T-helper 17 cell (primary cell): ENCODE data around the gene MGAT5. TPM values are rescaled to one million over a fixed set of nuclear protein-coding genes. Genes with fewer than 3 reads are reported as not detected.

Source experiments
- ATAC-seq: fragments of 150-1000 bp; cut with Tn5 transposase; 2 replicates; pipeline ENCODE4 v1.10.0; 2021; ENCODE audit warnings: mild to moderate bottlenecking, moderate library complexity
- DNase-seq, 3 donors: peaks; one replicate each; pipeline versions ENCODE4 v3.0.0 to v3.0.0-alpha.2; 2020 to 2021
- H3K9me3 ChIP-seq: one replicate; pipeline ENCODE4 v1.7.0; 2013; ENCODE audit warnings: low read length, mild to moderate bottlenecking; ENCODE audit not compliant: control insufficient read depth, poor library complexity, severe bottlenecking
- H3K27ac Mint-ChIP-seq: one replicate; pipeline ENCODE4 v1.8.0; 2022; ENCODE audit warnings: mild to moderate bottlenecking, moderate library complexity, mixed read lengths
- H3K27me3 Mint-ChIP-seq: one replicate; pipeline ENCODE4 v1.8.0; 2022; ENCODE audit warnings: mixed read lengths
- H3K36me3 Mint-ChIP-seq: one replicate; pipeline ENCODE4 v1.8.0; 2022; ENCODE audit warnings: low read depth, mixed read lengths
- H3K4me1 Mint-ChIP-seq: one replicate; pipeline ENCODE4 v1.8.0; 2022; ENCODE audit warnings: mild to moderate bottlenecking, mixed read lengths
- H3K4me3 Mint-ChIP-seq: one replicate; pipeline ENCODE4 v1.8.0; 2022; ENCODE audit warnings: mild to moderate bottlenecking, moderate library complexity, mixed read lengths
- total RNA-seq, 4 donors: library from RNA in 2 of 4; stranded (reverse) in 2 of 4; gene quantifications; one replicate each; pipeline ENCODE4 v1.2.3 and lab custom pipeline; 2022 to 2026

The MGAT5 gene
- total RNA-seq, 2 donors from 2014 or later: 120 to 127 TPM

GRCh38 chr2:134366359-134366758, 112.5 kb downstream of the MGAT5 start:
- Mint-ChIP-seq H3K4me1 (peaks cover 32% of the 10 kb centered on the region), H3K36me3 (peaks cover 6% of the 10 kb centered on the region)

DNA sequence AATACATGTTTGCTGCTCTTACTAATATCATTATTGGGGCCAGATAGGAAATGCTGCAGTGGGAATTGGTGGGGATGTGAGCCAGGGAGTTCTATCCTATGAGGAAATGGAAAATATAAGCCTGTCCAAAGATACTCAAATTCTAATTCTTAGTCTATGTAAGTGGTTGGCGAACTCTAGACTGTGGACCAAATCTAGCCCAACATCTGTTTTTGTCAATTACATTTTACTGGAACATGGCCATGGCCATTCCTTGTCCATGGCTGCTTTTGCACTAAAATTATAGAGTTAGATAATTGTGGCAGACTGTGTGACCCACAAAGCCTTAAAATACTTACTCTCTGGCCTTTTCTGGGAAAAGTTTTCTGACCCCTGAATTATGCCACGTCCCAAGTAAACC, 113.3 kb downstream of the MGAT5 start:
- Mint-ChIP-seq H3K36me3 (peaks cover 6% of the 10 kb centered on the region), H3K27ac (peak overlapping the region; percentile 87), H3K4me3 (no peak overlapping the region), H3K27me3 (no peaks in the 10 kb centered on the region), H3K4me1 (peaks cover 32% of the 10 kb centered on the region)
- DNase-seq (no peak), ATAC-seq (no peak)
- no peaks in the 10 kb centered on the region for H3K9me3 ChIP-seq

More at GRCh38 chr2:134366359-134366758, 112.5 kb downstream of the MGAT5 start:
- H3K27me3 Mint-ChIP-seq: no peaks in the 10 kb centered on the region
- DNase-seq (no peak), ATAC-seq (no peak)
- no peak overlapping the region for H3K4me3 Mint-ChIP-seq
- H3K27ac Mint-ChIP-seq: peak overlapping the region; percentile 87
- no peaks in the 10 kb centered on the region for H3K9me3 ChIP-seq

GRCh38 chr2:134368009-134368817, 114.3 kb downstream of the MGAT5 start:
- peak overlapping the region; percentile 87 for H3K27ac Mint-ChIP-seq
- no peak for DNase-seq
- H3K36me3 Mint-ChIP-seq: peaks cover 10% of the 10 kb centered on the region
- H3K4me1 Mint-ChIP-seq: peaks cover 38% of the 10 kb centered on the region
- peak; percentile 58 for ATAC-seq
- no peaks in the 10 kb centered on the region for H3K27me3 Mint-ChIP-seq
- H3K4me3 Mint-ChIP-seq: peak overlapping the region; percentile 52
- no peaks in the 10 kb centered on the region for H3K9me3 ChIP-seq

- ATAC-seq: no peak
- H3K36me3 Mint-ChIP-seq: peaks cover 11% of the 10 kb centered on the region
- H3K4me3 Mint-ChIP-seq: peak overlapping the region; percentile 7
- no peaks in the 10 kb centered on the region for H3K9me3 ChIP-seq
- H3K27ac Mint-ChIP-seq: peak overlapping the region; percentile 87
- no peaks in the 10 kb centered on the region for H3K27me3 Mint-ChIP-seq
- DNase-seq: no peak
- peaks cover 43% of the 10 kb centered on the region for H3K4me1 Mint-ChIP-seq
These were observed 115.5 kb downstream of the MGAT5 start for GRCh38 chr2:134369220-134369902.

DNA sequence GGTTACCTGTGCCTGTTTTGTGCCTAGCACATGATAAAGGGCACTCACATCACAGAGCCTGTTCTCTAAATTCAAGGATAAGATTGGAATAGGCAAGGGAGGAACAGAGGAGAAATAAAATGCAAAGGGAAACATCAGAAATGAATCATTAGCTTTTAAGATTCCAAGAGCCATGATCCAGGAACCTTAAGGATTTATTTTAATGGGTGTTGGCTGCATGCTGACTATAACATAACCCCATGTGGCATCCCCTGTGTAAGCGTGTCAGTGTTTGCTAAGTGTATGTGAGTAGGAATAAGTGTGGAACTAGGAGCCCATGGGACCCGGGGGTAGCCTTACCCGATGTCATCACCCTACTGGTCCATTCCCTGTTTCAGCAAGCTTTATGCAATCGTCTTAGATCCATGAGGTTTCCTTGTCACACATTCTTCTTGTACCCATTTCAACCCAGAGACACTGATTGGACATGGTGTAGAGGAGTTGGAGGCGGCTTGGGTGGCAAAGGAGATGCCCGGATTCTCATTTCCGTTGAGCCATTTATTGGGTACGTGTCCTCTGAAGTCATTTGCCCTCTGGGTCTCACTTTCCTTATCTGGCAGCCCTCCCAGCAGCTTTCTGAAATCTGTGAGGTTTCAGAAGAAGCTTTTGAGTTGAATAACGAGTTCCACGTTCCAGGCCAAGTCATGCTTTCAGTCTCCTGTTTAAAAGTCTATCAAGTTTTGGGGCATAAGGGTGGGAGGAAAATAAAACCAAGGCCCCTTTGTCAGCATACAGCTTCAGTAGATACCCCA, 117.0 kb downstream of the MGAT5 start:
- Mint-ChIP-seq H3K27ac (peak overlapping the region; percentile 64), H3K4me3 (no peak overlapping the region), H3K4me1 (peaks cover 37% of the 10 kb centered on the region), H3K36me3 (peaks cover 11% of the 10 kb centered on the region), H3K27me3 (no peaks in the 10 kb centered on the region)
- no peak for DNase-seq
- ATAC-seq: no peak
- no peaks in the 10 kb centered on the region for H3K9me3 ChIP-seq

DNA sequence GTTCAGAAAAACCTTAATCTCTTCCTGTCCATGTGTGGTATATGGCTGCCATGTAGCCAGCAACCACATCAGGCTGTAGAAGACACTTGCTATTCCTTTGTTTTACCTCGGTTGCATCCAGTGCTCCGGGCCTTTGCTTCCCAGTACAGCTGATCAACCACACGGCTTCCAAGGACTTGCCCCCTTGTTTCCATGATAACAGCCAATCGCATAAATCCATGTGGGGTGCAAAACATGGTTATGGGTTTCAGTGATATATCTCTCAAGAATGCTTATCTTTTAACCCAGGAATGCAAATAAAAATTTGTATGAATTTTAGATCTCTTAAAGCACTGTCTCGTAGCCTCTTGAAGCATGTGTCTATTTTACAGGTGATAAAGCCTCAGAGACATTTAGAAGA, 118.3 kb downstream of the MGAT5 start:
- DNase-seq (no peak), ATAC-seq (no peak)
- Mint-ChIP-seq H3K27ac (peak overlapping the region; percentile 39), H3K4me3 (no peak overlapping the region), H3K4me1 (peaks cover 33% of the 10 kb centered on the region), H3K36me3 (peaks cover 13% of the 10 kb centered on the region), H3K27me3 (no peaks in the 10 kb centered on the region)
- no peaks in the 10 kb centered on the region for H3K9me3 ChIP-seq

DNA sequence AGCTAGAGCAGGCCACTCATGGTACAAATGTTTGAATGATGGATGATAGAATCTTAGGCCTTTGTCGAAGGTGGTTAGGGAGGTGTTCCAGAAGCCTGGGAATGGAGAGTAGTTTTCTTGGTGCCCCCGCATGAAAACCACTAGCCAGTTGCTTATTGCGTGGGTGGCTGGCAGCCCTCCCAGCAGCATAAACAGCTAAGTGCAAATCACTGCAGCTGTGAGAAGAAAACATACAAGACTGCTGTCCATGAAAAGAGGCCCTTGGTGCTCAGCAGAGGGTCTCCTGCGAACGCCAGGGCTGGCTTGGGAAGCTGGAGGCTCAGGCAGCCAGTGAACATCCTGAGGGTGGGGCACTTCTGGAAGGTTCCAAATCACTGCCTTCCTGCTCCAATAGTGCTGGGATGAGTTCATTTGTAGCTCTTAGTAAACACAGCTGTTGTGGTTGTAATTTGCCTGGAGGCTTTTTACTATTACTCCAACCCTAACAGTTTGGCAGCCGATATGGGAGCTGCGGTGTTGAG, 118.8 kb downstream of the MGAT5 start:
- DNase-seq: no peak
- H3K27ac Mint-ChIP-seq: peak overlapping the region; percentile 53
- H3K36me3 Mint-ChIP-seq: peaks cover 13% of the 10 kb centered on the region
- ATAC-seq: no peak
- H3K4me3 Mint-ChIP-seq: no peak overlapping the region
- no peaks in the 10 kb centered on the region for H3K27me3 Mint-ChIP-seq
- peaks cover 34% of the 10 kb centered on the region for H3K4me1 Mint-ChIP-seq
- H3K9me3 ChIP-seq: no peaks in the 10 kb centered on the region

DNA sequence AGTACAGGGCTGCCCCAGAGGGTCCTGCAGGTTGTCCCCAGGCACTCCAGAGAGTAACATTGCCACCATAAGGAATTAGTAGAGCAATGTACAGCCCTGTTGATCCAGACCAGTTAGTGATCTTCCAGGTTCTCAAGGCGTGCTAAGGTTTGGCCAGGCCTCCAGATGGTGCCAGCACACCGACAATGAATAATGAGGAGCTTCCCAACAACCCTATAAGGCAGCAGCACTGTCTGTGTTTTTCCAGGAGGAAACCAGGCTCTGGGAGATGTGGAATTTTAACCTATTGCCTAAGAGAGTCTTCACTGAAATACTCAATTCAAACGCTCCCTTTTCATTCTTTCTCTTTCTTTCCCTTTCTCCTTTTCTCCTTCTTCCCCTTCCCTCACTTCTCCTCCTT, 122.1 kb downstream of the MGAT5 start:
- Mint-ChIP-seq H3K27ac (peak overlapping the region; percentile 88), H3K4me1 (peaks cover 34% of the 10 kb centered on the region), H3K27me3 (no peaks in the 10 kb centered on the region), H3K4me3 (no peak overlapping the region), H3K36me3 (peaks cover 13% of the 10 kb centered on the region)
- DNase-seq: no peak
- ATAC-seq: no peak
- H3K9me3 ChIP-seq: no peaks in the 10 kb centered on the region

- no peaks in the 10 kb centered on the region for H3K9me3 ChIP-seq
- no peaks in the 10 kb centered on the region for H3K27me3 Mint-ChIP-seq
- DNase-seq: no peak
- H3K27ac Mint-ChIP-seq: peak overlapping the region; percentile 88
- ATAC-seq: no peak
- H3K36me3 Mint-ChIP-seq: peaks cover 11% of the 10 kb centered on the region
- H3K4me3 Mint-ChIP-seq: no peak overlapping the region
- H3K4me1 Mint-ChIP-seq: peaks cover 33% of the 10 kb centered on the region
These were observed 123.9 kb downstream of the MGAT5 start for GRCh38 chr2:134377730-134378129.

DNA sequence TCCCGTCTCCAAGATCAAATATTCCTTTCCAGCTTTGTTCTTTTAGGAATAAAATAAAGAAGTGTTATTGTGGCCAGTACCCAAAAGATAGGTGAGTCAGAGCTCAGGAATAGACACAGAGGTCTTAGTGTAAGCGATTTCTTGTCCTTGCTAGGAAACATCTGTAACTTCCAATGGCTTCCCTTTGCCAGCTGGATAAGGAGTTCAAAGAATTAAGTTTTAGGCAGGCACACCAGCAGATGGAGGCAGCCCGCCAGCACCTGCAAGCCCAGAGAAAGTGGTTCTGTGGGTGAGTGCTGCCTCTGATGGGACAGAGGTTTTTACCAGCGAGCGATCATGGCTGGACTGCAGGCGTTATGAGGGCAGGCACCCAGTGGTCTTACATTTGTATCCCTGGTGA, 125.4 kb downstream of the MGAT5 start:
- peak overlapping the region; percentile 59 for H3K27ac Mint-ChIP-seq
- no peak for ATAC-seq

GRCh38 chr2:134379722-134380121, 125.8 kb downstream of the MGAT5 start:
- peak overlapping the region; percentile 59 for H3K27ac Mint-ChIP-seq

More for the DNA sequence above, 125.4 kb downstream of the MGAT5 start:
- Mint-ChIP-seq H3K4me3 (no peak overlapping the region), H3K4me1 (peaks cover 29% of the 10 kb centered on the region), H3K27me3 (no peaks in the 10 kb centered on the region), H3K36me3 (peaks cover 9% of the 10 kb centered on the region)
- no peaks in the 10 kb centered on the region for H3K9me3 ChIP-seq
- no peak for DNase-seq

GRCh38 chr2:134381141-134381540, 127.3 kb downstream of the MGAT5 start:
- H3K9me3 ChIP-seq: no peaks in the 10 kb centered on the region
- ATAC-seq (no peak), DNase-seq (no peak)
- no peak overlapping the region for H3K4me3 Mint-ChIP-seq
- H3K36me3 Mint-ChIP-seq: peaks cover 14% of the 10 kb centered on the region
- peaks cover 36% of the 10 kb centered on the region for H3K4me1 Mint-ChIP-seq
- H3K27me3 Mint-ChIP-seq: no peaks in the 10 kb centered on the region
- peak overlapping the region; percentile 70 for H3K27ac Mint-ChIP-seq

More at GRCh38 chr2:134379722-134380121, 125.8 kb downstream of the MGAT5 start:
- Mint-ChIP-seq H3K36me3 (peaks cover 9% of the 10 kb centered on the region), H3K4me1 (peaks cover 29% of the 10 kb centered on the region), H3K4me3 (no peak overlapping the region), H3K27me3 (no peaks in the 10 kb centered on the region)
- DNase-seq (no peak), ATAC-seq (no peak)
- no peaks in the 10 kb centered on the region for H3K9me3 ChIP-seq

DNA sequence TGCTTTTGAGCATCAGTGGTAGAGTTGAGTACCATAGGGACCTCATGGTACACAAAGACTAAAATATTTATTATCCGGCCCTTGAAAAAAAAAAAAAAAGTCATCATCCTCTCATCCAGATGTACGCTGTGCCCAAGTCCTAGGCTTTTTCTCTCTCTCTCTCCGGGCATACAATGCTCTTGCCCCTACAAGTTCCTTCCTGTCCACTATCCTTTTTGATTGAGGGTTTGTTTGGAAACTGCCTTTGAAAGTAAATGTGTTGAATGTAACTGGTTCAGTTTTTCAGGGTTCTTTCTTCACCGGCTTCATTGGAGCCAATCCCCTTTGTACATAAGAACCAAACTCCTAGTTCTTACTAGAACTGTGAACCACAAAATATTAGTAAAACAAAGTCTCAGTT, 130.3 kb downstream of the MGAT5 start:
- Mint-ChIP-seq H3K4me1 (peaks cover 24% of the 10 kb centered on the region), H3K36me3 (peaks cover 6% of the 10 kb centered on the region), H3K27ac (no peak overlapping the region), H3K4me3 (no peak overlapping the region), H3K27me3 (no peaks in the 10 kb centered on the region)
- DNase-seq (no peak), ATAC-seq (no peak)
- no peaks in the 10 kb centered on the region for H3K9me3 ChIP-seq
